GM18858 (cell line): ENCODE data around the gene NTRK3.
A peak's percentile ranks its signal among the peaks of the same experiment; 100 is the strongest.

ENCODE experiments used
- ATAC-seq: cut with Tn5 transposase; IDR thresholded peaks from one replicate; pipeline ENCODE4 v1.9.1; 2021; ENCODE audit not compliant: unreplicated experiment

The NTRK3 gene

DNA sequence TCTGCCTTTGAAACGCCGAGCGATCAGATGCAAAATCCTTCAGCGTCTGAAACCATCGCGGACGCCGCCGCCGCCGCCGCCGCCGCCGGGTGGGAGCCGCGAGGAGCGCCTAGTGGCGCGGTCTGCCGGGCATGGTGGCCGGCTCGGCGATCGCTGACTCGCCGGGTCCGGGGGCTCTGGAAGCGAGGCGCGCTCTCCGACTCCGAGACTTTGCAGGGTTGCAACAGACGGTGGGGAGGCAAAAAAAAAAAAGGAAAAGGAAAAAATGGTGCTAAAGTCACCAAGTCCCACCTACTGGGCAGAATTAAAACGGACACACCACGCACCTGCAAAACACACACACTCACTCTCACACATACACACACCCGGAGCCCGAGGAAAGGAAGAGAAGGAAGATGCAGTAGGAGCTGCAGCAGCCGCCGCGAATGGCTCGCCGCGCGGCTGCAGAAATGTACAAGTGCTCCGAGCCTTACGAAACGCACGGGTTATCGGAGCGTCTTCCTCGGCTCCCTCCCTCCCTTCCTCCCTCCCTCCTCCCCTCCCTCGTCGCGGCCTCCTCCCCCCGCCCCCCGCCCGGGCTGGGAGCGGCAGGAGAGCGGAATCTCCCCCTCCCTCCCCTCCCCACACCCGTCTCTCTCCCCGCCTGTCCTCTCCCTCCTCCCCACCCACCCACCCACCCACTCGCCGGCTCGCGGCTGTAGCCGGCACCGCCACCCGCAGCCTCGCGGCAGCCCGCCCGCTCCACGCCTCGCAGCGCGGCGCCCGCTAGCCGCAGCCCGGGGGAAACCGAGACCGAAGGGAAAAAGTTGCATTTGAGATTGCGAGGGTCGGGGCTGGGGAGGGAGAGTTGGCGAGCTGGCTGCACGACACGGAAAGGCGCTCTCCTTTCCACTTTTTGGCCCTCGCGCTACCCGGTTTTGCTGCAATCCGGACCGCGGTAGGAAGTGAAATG lies at the start of gene NTRK3:
NTRK3 (minus strand) TSS at position 461 of the 952 bp plus-strand sequence. CDS start 586 bp downstream, outside the sequence.
- ATAC-seq, result no peak

DNA sequence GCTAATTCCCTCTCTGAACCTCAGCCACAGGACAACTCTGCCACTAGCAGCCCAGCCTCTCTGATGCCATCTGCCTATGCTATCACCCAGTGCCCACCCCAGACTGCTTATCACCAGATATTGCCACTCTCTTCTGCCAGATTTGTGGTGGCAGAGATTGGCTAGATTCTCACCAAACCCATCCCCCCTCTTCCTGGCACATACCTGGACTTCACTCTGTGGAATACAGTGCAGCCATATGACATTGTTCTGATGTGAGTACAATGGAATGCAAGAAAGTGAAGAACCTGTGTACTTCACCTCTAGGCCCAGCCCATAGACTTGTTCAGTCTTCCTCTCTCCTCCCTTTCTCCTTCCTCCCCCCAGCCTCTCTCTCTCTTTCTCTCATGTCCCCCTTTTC lies 46.9 kb upstream of the NTRK3 start:
- ATAC-seq, result no peak

DNA sequence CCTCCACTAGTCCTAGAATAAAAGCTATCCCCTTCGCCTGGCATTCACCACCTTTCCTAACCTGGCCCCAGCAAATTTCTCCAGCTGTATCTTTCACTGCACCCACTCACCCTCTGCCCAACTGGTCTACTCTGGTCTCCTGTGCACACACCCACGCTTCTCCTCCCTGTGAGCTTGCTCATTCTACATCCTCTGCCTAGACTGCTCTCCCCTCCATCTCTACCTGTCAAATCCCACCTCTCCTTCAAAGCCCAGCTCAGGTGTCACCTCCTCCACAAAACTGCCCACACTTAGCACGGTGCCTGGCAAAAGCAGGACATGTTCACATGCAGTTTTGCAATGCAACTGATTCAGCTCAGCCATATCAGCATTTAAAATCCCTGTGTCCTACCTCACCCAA lies 45.8 kb upstream of the NTRK3 start:
- no peak for ATAC-seq

DNA sequence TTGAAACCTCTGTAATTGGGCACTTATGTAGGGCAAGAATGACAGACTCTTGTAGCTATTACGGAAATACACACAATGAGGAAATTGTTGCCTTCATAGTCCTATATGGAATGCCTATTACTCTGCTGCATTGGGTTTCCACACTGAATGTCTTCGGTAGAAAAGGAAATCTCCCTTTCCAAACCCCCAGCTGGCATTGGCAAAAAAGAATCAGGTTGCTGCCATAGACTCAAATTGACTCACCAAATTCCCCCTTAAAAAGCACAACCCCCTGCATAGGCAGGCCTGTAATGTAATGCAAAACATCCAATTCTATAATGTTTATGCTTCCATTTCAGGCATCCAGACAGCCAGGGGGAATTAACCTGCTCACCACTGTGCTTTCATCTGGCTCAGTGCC lies 44.8 kb upstream of the NTRK3 start:
- ATAC-seq, result no peak

DNA sequence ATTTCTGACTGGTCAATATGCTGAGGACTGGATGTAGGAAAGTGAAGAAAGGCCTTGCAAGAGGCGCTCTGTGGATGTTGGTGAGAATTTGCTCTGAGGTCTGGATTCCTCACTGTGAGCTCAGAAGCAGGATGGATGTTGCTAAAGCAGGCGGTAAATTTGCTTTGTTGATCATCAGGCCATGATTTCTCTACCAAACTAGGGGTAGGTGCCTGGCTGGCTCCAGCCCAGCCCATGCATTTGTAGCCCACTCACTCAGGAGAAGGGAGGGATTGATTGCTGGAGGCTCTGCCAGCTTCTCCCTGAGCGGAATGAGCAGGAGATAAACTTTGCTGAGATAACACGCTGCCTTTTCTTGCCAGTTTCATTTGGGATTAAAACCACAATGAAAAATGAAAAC lies 44.3 kb upstream of the NTRK3 start:
- no peak for ATAC-seq

DNA sequence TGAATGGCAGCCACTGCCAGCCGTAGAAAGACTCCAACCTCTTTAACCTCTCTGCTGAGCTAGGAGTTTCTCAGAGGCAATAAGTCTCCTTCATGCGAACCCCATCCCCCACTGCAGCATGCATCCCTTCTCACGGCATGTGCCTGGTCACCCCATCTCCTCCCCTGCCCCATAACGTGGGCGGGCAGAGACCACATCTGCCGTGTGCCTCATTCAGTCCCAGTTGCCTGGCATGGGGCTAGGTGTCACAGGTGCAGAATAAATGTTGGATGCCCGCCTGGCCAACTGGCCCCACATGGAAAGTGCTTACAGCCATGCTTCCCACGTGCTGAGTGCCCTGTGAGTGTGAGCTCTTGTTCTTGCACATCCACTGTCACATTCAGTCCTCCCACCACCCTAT lies 43.5 kb upstream of the NTRK3 start:
- ATAC-seq, result no peak

DNA sequence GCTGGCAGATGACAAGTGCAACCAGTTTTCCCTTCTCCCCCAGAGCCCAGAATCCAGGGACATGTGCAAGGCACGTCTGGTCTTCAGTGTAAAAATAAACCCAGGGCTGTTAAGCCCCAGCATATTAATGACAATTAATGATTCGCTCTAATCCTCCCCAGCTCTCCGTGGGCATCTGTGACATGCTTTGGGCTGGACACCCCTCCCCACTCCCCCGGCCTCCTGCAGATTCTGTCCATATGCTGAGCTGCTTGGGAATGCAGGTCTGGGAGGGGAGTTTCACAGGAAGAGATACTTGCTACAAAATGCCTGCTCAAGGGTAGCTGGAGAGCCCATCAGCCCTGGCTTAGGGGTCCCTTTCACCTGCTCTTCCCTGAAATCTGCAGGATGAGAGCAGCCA lies 43.0 kb upstream of the NTRK3 start:
- ATAC-seq, result no peak

DNA sequence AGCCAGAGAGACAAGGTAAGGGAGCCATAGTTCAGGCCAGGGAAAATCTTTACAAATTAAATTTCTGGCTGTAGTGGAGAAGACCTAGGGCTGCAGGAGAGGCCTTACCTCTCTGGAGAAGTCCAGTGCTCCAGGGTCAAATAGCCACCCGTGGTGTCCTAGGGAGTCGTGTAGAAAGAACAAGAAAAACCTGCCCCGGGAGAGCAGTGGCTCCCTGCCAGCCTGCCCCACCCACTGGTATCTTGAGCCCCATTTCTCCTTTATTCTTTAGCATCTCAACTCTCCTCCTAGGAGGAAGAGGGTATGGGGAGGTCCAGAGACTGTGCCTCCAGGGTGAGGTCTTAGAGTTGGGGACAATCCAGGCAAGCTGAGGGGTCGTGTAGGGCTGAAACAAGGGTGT lies 32.1 kb upstream of the NTRK3 start:
- ATAC-seq, result no peak

DNA sequence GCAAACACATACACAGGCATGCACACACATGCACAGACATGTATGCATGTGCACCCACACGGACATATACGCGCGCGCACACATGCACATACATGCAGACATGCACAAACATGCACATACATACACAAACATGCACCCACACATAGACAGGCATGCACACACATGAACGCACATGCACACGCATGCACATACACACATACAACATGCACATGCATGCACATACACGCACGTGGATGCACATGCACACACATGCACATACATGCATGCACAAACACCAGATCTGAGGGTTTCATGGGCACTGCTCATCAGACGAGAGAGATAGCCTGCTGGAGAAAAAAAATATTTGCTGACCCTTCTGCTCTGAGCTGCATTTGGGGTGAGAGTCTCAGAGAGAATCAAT lies 31.7 kb upstream of the NTRK3 start:
- no peak for ATAC-seq

DNA sequence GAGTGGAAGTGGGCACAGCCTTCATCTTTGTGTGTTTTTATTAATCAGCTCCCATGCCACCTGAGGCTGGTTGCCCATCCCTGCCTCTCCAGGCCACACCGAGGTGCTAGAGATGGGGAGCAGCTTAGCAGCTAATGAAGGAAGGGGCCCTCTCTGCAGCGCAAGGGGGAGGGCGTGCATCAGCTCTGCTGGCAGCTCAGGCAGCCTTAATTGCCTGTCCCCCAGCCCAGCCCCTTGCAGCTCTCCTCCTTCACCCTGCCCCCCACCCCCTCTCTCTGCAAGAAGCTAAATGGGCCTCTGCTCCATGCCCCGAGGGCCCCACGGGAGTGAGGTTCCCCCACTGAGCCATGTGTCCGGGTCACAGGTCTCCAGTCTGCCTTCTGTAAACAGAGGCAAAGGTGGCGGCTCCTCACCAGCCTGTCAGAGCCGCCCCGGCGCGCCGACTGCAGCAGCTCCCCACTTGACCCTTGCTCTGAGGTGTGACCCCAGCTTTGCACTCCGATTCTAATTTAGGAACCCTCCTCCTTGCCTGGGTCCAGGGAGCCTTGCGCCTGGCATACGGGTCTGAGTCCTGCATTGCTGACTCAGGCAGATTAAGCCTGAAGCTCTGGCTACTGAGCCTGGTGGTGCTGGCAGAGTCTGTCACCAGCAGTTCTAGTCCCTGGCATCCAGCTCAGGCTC lies 27.9 kb upstream of the NTRK3 start:
- no peak for ATAC-seq

DNA sequence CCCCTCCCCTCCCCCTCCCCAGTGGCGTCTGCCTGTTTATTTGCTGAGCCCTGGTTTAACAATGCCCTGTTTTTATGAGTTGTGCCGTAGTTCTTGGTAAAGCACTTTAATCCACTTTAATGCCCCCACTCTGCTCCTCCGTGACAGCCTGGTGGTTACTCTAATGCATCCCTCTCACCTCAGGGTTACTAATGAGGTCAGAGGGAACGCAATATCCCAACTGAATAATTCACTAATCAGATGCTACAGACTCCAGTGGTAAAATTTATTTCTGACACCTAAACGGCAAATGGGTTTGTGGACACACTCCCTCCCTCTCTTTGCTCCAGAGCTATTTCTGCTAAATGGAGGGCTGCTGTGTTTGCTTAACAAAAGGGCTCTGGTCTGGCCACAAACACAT lies 26.1 kb upstream of the NTRK3 start:
- no peak for ATAC-seq

DNA sequence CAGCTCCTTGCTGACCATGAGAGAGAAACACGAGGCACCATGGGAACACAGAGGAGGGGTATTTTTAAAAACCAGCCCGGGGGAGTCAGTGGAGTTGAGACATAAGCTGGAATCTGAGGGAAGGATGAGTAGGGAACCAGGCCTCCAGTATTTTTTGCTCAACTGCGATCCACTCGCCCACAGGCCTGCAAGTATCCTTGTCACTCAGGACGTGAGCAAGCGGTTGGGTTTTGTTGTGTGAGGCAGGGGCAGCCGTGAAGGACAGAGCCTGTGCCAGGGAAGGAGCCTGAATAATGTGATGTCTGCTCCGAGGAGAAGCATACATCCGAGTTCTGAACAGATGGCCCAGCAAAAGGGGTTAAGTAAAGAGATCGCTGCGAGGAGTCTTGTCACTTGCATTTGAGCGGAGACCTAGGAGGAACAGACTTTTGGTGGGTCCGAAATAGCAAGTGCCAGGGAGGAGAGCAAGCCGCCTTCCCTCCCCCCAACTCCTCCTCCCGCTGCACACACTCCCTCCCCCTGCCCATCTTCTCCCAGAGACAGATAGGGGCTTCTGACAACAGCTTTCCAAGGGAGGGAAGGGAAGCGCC lies 20.4 kb upstream of the NTRK3 start:
- no peak for ATAC-seq

DNA sequence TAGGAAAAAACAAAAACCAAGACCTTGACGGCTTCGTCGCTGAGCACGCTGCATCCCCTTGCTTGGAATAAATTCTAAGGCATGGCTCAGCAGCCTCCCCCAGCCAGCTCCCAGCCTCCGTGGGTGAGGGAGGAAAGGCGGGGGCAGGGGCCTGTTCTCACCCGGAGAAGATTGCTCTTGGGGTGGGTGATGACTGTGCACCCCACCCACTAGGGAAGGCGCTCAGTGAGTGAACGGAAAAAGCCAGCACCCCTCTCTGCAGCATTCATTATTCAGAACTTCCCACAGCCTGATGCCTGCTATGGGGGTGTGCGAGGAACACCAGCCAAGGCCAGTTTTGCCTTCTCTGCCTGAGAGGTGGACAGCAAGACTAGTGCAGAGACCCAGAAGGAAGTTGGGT lies 19.3 kb upstream of the NTRK3 start:
- ATAC-seq, result no peak

DNA sequence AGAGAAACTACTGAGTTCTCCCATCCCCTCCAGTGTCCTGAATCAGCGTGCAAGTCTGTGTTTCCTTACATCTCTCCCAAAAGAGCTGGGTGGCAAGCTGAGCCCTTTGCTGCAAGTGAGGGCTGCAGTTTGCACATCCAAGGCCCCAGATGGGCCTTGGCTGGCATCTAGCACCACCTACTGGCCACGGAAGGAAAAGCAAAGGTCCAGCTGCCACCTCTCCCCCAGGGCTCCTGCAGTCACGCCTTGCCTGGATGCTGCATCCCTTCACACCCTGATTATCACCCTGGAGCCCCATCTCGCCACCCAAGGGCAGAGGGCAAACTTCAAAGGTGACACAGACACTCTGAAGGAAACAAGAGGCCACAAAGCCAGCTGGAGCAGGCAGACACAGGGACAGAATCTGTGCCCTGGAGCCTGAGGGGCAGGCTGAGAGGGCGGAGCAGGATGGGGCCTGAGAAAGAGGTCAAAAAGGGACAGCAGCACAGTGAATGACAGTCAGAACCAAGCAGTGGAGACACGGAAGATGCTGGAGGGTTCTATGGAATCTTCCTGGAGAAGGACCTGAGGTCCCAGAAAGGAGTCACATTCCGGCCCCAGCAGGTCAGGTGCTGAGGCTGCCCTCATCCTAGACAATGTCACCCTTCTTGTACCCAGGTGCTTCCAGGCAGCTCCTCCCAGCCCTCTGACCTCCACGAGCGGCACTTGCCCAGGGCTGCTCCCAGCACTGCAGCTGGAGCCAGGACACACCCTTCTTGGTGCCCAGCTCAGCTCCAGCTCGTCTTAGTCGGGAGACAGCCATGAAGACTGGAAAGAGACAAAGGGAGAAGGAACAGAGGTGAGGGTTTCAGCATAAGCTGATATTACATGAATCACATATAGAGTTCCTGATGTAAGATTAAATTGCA lies 18.3 kb upstream of the NTRK3 start:
- ATAC-seq, result peak; percentile 76

DNA sequence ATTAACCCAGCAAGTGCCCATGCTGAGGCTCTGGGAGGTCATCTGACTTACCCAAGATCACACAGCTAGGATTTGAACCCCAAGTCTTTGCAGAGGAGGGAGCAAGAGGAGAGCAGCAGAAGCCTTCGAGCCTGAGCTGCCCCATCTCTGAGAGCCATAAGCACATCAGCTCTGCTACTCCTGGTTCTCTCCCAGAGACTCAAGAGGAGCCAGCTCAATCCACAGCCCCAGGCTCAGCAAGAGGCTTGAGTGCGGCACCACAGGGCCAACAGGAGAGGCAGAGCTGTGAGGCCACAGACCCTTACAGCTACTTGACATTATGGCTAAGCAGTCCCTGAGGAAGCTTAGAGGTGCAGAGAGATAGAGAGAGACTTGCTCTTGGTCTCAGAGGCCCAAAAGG lies 15.9 kb upstream of the NTRK3 start:
- ATAC-seq, result no peak

DNA sequence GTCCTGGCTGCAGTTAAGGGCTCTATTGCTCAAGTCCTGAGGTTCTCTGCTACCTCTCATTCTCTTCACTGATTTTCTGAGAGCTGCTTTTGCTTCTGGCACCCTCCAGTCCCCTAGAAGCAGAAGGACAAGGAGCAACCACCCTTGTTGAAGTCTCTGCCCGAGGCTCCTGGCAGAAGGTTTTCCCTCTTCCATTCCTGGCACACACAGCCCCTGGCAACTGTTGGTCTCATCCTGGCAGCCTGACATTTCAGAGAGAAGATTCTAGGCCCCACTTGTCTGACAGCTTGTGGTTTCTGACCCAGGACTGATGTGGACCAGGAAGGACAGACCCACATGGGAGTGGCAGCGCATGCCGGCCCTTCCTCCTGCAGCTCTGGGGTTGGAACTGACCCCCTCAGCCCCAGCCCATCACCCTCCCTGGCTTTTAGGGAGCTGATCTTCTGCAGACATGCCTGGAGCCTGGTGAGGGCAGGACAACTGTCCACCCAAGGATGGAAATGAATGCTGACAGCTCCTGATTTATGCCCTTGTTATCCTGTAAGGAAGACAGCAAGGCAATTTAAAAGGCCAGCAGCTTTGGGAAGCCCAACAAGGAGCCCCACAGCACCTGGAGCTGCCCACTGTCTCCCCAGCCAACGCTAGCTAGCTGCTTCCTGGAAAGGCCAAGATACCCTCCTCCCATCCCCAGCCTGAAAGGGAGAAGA lies 13.0 kb upstream of the NTRK3 start:
- ATAC-seq, result no peak

DNA sequence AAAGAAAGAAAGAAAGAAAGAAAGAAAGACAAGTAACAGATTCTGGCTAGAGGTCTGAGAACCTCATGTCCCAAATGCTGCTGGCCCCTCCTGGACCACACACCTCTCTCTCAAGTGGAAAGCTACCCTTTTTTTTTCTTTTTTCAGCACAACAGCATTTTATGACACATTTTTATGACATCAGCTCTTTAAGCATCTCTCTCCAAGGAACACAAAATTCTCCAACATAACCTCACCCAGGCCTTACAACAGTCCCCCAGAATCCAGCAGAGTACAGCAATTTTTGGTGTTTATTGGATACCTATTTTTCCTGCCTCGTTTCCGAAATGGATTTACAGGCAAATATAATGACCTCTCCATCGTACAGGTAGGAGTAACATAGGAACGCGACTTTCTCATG lies 11.2 kb upstream of the NTRK3 start:
- no peak for ATAC-seq

DNA sequence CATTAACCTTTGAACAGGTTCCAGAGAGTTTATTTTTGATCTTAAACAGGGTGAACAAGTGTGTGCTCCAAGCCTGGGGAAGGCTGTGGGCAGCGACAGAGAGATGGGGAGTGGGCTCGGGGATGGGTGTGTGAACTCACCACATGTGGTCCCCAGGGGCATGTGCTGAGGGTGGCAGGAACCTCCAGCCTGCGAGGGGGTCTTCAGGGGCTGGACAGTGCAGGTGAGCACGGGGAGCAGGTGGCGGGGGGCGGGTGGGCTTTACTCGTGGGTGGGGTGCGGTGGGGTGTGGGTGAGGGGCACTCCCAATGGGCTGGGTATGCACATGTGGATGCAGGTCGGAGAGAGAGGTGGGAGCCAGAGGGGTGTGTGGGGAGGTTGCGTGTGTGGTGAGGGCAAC lies 9.6 kb upstream of the NTRK3 start:
- ATAC-seq, result no peak

DNA sequence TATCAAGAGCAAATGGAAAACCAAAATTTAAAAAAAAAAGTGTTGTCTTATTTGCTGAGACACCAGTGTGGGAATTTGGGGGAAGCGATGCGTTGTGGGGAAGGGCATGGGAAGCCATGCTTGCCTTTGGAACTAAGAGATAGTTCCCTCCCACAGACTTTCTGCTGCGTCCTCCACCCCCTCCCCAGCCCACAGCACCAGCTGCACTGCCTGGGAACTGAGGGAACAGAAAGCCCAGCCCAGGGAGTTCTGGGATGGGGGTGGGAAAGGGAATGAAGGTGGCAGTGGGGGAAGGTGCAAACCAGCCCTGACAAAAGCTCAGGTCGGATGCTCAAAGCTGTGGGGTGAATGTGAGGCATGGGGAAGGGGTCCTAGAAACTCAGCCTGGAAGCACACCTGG lies 8.1 kb upstream of the NTRK3 start:
- no peak for ATAC-seq

DNA sequence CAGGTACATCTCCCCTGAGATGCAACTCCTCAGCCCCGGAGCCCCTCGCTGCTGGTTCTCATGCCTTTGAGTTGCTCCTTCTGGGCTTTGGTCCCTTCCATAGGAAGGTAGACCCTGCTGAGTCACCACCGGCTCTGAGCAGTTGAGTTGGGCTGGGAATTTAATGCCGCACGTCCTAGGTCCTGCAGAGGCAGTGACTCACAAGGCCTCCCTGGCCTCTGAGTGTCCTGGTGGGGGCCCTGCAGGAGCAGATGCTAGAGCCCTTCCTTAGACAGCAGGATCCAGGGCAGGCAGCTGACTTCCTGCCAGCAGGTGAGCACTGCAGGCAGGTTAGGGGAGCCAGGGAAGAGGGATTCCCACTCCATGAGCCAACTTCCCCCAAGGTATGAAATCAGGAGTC lies 5.5 kb upstream of the NTRK3 start:
- ATAC-seq, result no peak
